Inflammatory macrophage treated with lipopolysaccharide for 1 hour (primary cell): ENCODE data around the gene EVA1B.
A peak's percentile ranks its signal among the peaks of the same experiment; 100 is the strongest.

ENCODE experiments used
- DNase-seq, 2 donors: peaks; one replicate each; pipeline ENCODE4 v3.0.0-alpha.2; 2020 to 2022

EVA1B gene

GRCh38 chr1:36307601-36308330 is 15.7 kb downstream of the EVA1B start:
- no peak for DNase-seq

- DNase-seq: peak; percentile 86 to 93
These were observed 16.5 kb downstream of the EVA1B start for GRCh38 chr1:36306902-36307456.

GRCh38 chr1:36306210-36306901 is 17.1 kb downstream of the EVA1B start, which contains the start of gene SH3D21:
Gene SH3D21 (plus strand): TSS chr1:36306368. CDS start chr1:36306421, 53 bp downstream.
- DNase-seq: peak in 1 of 2 donors; percentile 21

- DNase-seq: no peak
These were observed 17.6 kb downstream of the EVA1B start for GRCh38 chr1:36305915-36306209.

- no peak for DNase-seq
These were observed 18.2 kb downstream of the EVA1B start for GRCh38 chr1:36304970-36305914.

- DNase-seq: peak; percentile 82 to 89
These were observed 18.9 kb downstream of the EVA1B start for GRCh38 chr1:36304521-36304920.

GRCh38 chr1:36303650-36304360 is 19.6 kb downstream of the EVA1B start:
- no peak for DNase-seq

GRCh38 chr1:36303244-36303643 is 20.2 kb downstream of the EVA1B start:
- no peak for DNase-seq

- no peak for DNase-seq
These were observed 22.2 kb downstream of the EVA1B start for GRCh38 chr1:36301220-36301619.

- DNase-seq: peak; percentile 61 to 84
These were observed 22.9 kb downstream of the EVA1B start for GRCh38 chr1:36300526-36300925.

- DNase-seq: no peak
These were observed 24.8 kb downstream of the EVA1B start for GRCh38 chr1:36298640-36299039.

- no peak for DNase-seq
These were observed 26.4 kb downstream of the EVA1B start for GRCh38 chr1:36297062-36297461.

- DNase-seq: no peak
These were observed 28.1 kb downstream of the EVA1B start for GRCh38 chr1:36295390-36295789.

- no peak for DNase-seq
These were observed 35.9 kb downstream of the EVA1B start for GRCh38 chr1:36287595-36287994.

GRCh38 chr1:36286802-36287201 is 36.6 kb downstream of the EVA1B start:
- DNase-seq: no peak

- peak; percentile 70 to 90 for DNase-seq
These were observed 37.9 kb downstream of the EVA1B start for GRCh38 chr1:36285443-36286101.

- no peak for DNase-seq
These were observed 38.9 kb downstream of the EVA1B start for GRCh38 chr1:36284517-36284916.

- no peak for DNase-seq
These were observed 39.4 kb downstream of the EVA1B start for GRCh38 chr1:36284061-36284460.

GRCh38 chr1:36279789-36280296 is 43.6 kb downstream of the EVA1B start:
- DNase-seq: no peak

- no peak for DNase-seq
These were observed 44.2 kb downstream of the EVA1B start for GRCh38 chr1:36279110-36279788.

GRCh38 chr1:36276688-36277087 is 46.8 kb downstream of the EVA1B start:
- no peak for DNase-seq
